ENCODE measurements around the gene TMTC1. TPM values are rescaled to one million over a fixed set of nuclear protein-coding genes. Genes with fewer than 3 reads are reported as not detected.

The TMTC1 gene
- total and polyA plus RNA-seq, 10 donors: 3.4 to 210 (median 137) TPM

DNA sequence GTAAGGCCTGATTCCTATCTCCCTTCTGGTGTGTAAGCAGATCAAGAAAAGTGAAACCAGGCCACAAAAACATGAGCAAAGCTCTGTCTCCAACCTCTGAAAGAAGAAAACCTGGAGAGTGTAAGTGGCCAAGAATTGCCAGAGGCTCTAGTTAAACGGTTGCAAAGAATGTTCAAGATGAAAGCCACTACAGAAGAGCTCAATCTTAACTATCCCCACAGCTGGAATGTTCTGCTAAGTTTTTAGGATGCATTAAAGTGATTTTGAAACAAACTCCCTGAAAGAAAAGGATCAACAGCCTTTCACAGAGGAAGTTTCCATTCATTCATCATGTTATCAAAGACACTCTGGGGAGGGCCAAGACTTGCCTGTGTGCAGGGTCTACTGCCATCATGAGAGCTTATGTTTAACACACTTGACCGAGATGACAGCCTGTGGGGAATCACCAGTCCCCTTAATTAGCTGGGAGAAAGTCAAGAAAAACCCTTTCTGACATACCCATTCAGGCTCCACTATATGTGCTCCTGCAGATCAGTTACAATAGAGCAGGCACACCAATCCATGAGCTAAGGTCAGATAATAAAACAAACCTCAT is 158.3 kb downstream of the TMTC1 start:
- TF ChIP-seq CTCF (IDR thresholded peaks at IDR 0.05 in 8 of 11, conservative IDR thresholded peaks at IDR 0.05 in 3 of 11): no peak
- TF ChIP-seq POLR2A (IDR thresholded peaks at IDR 0.05): no peak
- no peak for TF ChIP-seq POLR2AphosphoS5 (IDR thresholded peaks at IDR 0.05)
- 40 to 66% (median 57%) methylated on average over 2 of the region's 2 CpGs for WGBS, 5 donors
- no peak overlapping the region for H3K4me3 ChIP-seq
- no peak for DNase-seq
- intact Hi-C loops (cut with DNase I; ENCODE audit: low total_unique reads): no loop called here
- H3K27me3 ChIP-seq (replicated peaks in 1 of 7): no peaks in the 10 kb centered on the region
- peaks cover 0 to 8% (median 2%) of the 10 kb centered on the region in 8 donors for H3K9me3 ChIP-seq
- H3K27ac ChIP-seq: peak overlapping the region in 6 of 8 donors; percentile 21 to 71 (median 46)
- peaks cover 0 to 7% (median 3%) of the 10 kb centered on the region in 6 donors for H3K4me1 ChIP-seq
- peaks cover 0 to 29% (median 0%) of the 10 kb centered on the region in 6 donors for H3K36me3 ChIP-seq

DNA sequence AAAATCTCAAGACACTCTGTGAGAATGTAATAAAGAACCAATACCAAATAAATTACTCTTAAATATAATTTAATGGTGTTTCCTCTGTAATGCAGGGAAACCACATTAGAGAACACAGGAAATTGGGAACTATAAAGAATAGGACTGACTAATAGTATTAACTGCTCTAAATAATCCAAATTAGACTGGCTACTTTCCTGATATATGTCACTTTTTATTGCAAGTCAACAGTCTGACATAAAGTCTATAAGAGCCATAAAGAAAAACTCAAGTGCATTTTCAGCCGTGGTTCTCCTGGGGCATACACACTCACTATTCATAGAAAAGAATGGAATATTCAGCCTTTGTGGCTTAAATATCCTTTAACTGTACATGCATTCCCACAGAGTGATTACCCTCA is 161.5 kb downstream of the TMTC1 start:
- no peaks in the 10 kb centered on the region for H3K27me3 ChIP-seq (replicated peaks in 1 of 7)
- no peak overlapping the region for H3K27ac ChIP-seq
- 60 to 83% (median 75%) methylated on average over 1 of the region's 1 CpG for WGBS, 5 donors
- no peak for TF ChIP-seq POLR2A (IDR thresholded peaks at IDR 0.05)
- no peak for TF ChIP-seq POLR2AphosphoS5 (IDR thresholded peaks at IDR 0.05)
- TF ChIP-seq CTCF (IDR thresholded peaks at IDR 0.05 in 8 of 11, conservative IDR thresholded peaks at IDR 0.05 in 3 of 11): no peak
- DNase-seq: no peak
- peaks cover 0 to 13% (median 0%) of the 10 kb centered on the region in 6 donors for H3K36me3 ChIP-seq
- peaks cover 0 to 7% (median 3%) of the 10 kb centered on the region in 6 donors for H3K4me1 ChIP-seq
- no peaks in the 10 kb centered on the region for H3K9me3 ChIP-seq
- no peak overlapping the region for H3K4me3 ChIP-seq
- intact Hi-C loops (cut with DNase I; ENCODE audit: low total_unique reads): no loop called here

DNA sequence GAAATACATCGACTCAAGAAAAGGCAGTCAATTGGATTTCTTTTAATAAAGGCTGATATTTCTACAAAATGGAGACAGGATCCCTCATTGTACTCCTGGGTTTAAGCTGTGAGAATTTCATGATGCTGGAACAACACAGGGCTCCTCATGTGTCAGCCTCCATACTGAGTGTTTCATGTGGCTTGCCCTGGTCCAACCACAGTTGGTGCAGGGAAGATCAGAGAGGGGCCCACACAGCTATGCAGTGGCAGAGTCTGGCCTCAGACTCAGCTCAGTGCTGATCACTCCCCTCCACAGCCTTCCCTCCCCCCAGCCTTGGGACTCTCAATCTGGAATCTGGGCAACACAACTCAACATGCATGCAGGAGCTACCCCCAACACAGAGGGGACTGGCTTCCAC is 163.7 kb downstream of the TMTC1 start:
- Histone ChIP-seq H3K27ac (no peak overlapping the region), H3K27me3 (replicated peaks in 1 of 7) (no peaks in the 10 kb centered on the region), H3K4me3 (no peak overlapping the region), H3K36me3 (peaks cover 0 to 21% (median 0%) of the 10 kb centered on the region in 6 donors), H3K9me3 (no peaks in the 10 kb centered on the region), H3K4me1 (peaks cover 0 to 5% (median 0%) of the 10 kb centered on the region in 6 donors)
- intact Hi-C loops (cut with DNase I; ENCODE audit: low total_unique reads): no loop called here
- no peak for DNase-seq
- no peak for TF ChIP-seq POLR2AphosphoS5 (IDR thresholded peaks at IDR 0.05)
- no peak for TF ChIP-seq CTCF (IDR thresholded peaks at IDR 0.05 in 8 of 11, conservative IDR thresholded peaks at IDR 0.05 in 3 of 11)
- TF ChIP-seq POLR2A (IDR thresholded peaks at IDR 0.05): no peak
- WGBS, 5 donors: 85 to 97% (median 92%) methylated on average over 1 of the region's 1 CpG

- Histone ChIP-seq H3K27me3 (replicated peaks in 1 of 7) (no peaks in the 10 kb centered on the region), H3K4me1 (no peaks in the 10 kb centered on the region), H3K9me3 (no peaks in the 10 kb centered on the region), H3K36me3 (peaks cover 0 to 34% (median 0%) of the 10 kb centered on the region in 6 donors), H3K27ac (no peak overlapping the region), H3K4me3 (no peak overlapping the region)
- intact Hi-C loops (cut with DNase I; ENCODE audit: low total_unique reads): no loop called here
- no peak for TF ChIP-seq POLR2AphosphoS5 (IDR thresholded peaks at IDR 0.05)
- no peak for TF ChIP-seq POLR2A (IDR thresholded peaks at IDR 0.05)
- no peak for TF ChIP-seq CTCF (IDR thresholded peaks at IDR 0.05 in 8 of 11, conservative IDR thresholded peaks at IDR 0.05 in 3 of 11)
- DNase-seq: no peak
- 45 to 61% (median 56%) methylated on average over 1 of the region's 1 CpG for WGBS, 5 donors
Measured at GRCh38 chr12:29617407-29617803, 166.3 kb downstream of the TMTC1 start.

All from spleen (tissue), 11 donors.